A673 (cell line): ENCODE measurements around the gene SH3BGRL3.

Source experiments
- CTCF ChIP-seq: fragments of 300-800, 200-600 bp; sonication (generic); conservative IDR thresholded peaks from 2 replicates; pipeline ENCODE4 v1.5.1; 2017; ENCODE audit warnings: low read depth, mild to moderate bottlenecking, antibody characterized with exemption, low read length, moderate library complexity, mixed read lengths
- EZH2 ChIP-seq: fragments of 200-600 bp; sonication (generic); IDR thresholded peaks from 2 replicates; pipeline ENCODE4 v1.6.1; 2017; ENCODE audit warnings: borderline replicate concordance, low read depth, mild to moderate bottlenecking, mixed read lengths, antibody characterized with exemption, low read length; ENCODE audit not compliant: poor library complexity, severe bottlenecking

GRCh38 chr1:26287033-26287711 lies 7.3 kb downstream of the SH3BGRL3 start:
- TF ChIP-seq CTCF (no peak), EZH2 (no peak)
